K562 (cell line): Measurements from ENCODE around the gene NOM1. TPM values are rescaled to one million over a fixed set of nuclear protein-coding genes. Genes with fewer than 3 reads are reported as not detected.

Experiments used
- CREM ChIP-seq: IDR thresholded peaks from 2 replicates; pipeline ENCODE4 v1.6.1; 2014; ENCODE audit warnings: antibody characterized with exemption, low read depth
- KDM5B ChIP-seq: fragments of 200-600 bp; sonication (generic); IDR thresholded peaks from 2 replicates; pipeline ENCODE4 v1.6.1; 2012; ENCODE audit warnings: low read depth, mild to moderate bottlenecking, moderate library complexity, low read length, control low read depth, inconsistent platforms; ENCODE audit not compliant: insufficient replicate concordance
- MAFK ChIP-seq: IDR thresholded peaks from 2 replicates; pipeline ENCODE4 v1.6.1; 2011; ENCODE audit warnings: low read length, improper control_type of control experiment
- MAZ ChIP-seq, 2 experiments: fragments of 450-650 bp in 1 of 2; sonication (generic) in 1 of 2; formaldehyde crosslinking; IDR thresholded peaks in 1 of 2; conservative IDR thresholded peaks in 1 of 2; 2 replicates each; pipeline versions ENCODE4 v1.4.0 to v1.5.0; 2020; ENCODE audit warnings: mild to moderate bottlenecking in 1 of 2, missing genetic modification reagents in 1 of 2
- MXD1 ChIP-seq: fragments of 250-450 bp; sonication (Bioruptor Pico); IDR thresholded peaks from 2 replicates; pipeline ENCODE4 v1.8.0; 2021; ENCODE audit warnings: borderline replicate concordance, mild to moderate bottlenecking, moderate library complexity; ENCODE audit not compliant: poor library complexity, severe bottlenecking
- RUNX1 ChIP-seq: sonication (generic); IDR thresholded peaks from 2 replicates; pipeline ENCODE4 v1.6.1; 2016; ENCODE audit warnings: antibody characterized with exemption, low read depth
- SMAD1 ChIP-seq: fragments of 150-350 bp; IDR thresholded peaks from 2 replicates; pipeline ENCODE4 v1.6.1; 2014; ENCODE audit warnings: low read length, low read depth; ENCODE audit not compliant: partially characterized antibody
- SMARCA4 ChIP-seq: fragments of 450-650 bp; IDR thresholded peaks from 2 replicates; pipeline ENCODE4 v1.6.1; 2016
- SOX6 ChIP-seq: fragments of 450-650 bp; IDR thresholded peaks from 2 replicates; pipeline ENCODE4 v1.6.1; 2014; ENCODE audit warnings: mild to moderate bottlenecking
- TAF9B ChIP-seq: fragments of 450-650 bp; IDR thresholded peaks from 2 replicates; pipeline ENCODE4 v1.6.1; 2018; ENCODE audit warnings: mild to moderate bottlenecking; ENCODE audit not compliant: partially characterized antibody
- TBL1XR1 ChIP-seq, 2 experiments: IDR thresholded peaks; 2 replicates each; pipeline ENCODE4 v1.6.1; 2012; ENCODE audit warnings: improper control_type of control experiment in 2 of 2, low read length in 2 of 2, mild to moderate bottlenecking in 1 of 2
- ZNF146 ChIP-seq: IDR thresholded peaks from one replicate; pipeline ENCODE4 v1.6.1; 2018; ENCODE audit warnings: missing compliant biosample characterization; ENCODE audit not compliant: unreplicated experiment
- ZNF316 ChIP-seq: fragments of 450-650 bp; IDR thresholded peaks from 2 replicates; pipeline ENCODE4 v1.6.1; 2016
- ZNF639 ChIP-seq, 2 experiments: fragments of 200-800 bp in 1 of 2; sonication (Bioruptor generic) in 1 of 2; sonication (generic) in 1 of 2; formaldehyde crosslinking in 1 of 2; IDR thresholded peaks in 1 of 2; conservative IDR thresholded peaks in 1 of 2; 2 replicates each; pipeline versions ENCODE4 v1.5.0 to v1.6.1; 2016 to 2020; ENCODE audit warnings: missing compliant biosample characterization in 1 of 2, missing genetic modification characterization in 1 of 2, missing genetic modification reagents in 1 of 2
- ZNF655 ChIP-seq: fragments of 250-450 bp; sonication (Bioruptor Pico); IDR thresholded peaks from 2 replicates; pipeline ENCODE4 v1.5.0; 2021
- polyA plus RNA-seq, 8 experiments: library from polyadenylated mRNA; depleted of rRNA in 4 of 8; stranded (reverse) in 5 of 8; unstranded in 3 of 8; fragments of >200 nt; fragmentation: Nextera tagmentation in 2 of 8; fragmentation: Illumina TruSeq in 1 of 8; extraction: Ambion mirVana in 2 of 8; extraction: Trizol in 1 of 8; gene quantifications; 2 replicates each; pipeline versions ENCODE4 v1.2.1 to v1.2.3, GENCODE V29; 2011 to 2014; ENCODE audit warnings: inconsistent platforms in 1 of 8, missing spikeins in 1 of 8
- total RNA-seq, 7 experiments: library from RNA; depleted of rRNA in 6 of 7; stranded (reverse); fragments of >200 nt in 6 of 7; fragmentation: Illumina TruSeq in 2 of 7; extraction: Trizol in 2 of 7; gene quantifications; 2 replicates each; pipeline versions ENCODE4 v1.2.1 to v1.2.3, GENCODE V29; 2011 to 2021; ENCODE audit warnings: low replicate concordance in 1 of 7
- TF ChIP-seq, protein P1 (sequence below): fragments of 450-650 bp; IDR thresholded peaks from 2 replicates; pipeline ENCODE4 v1.6.1; 2016; ENCODE audit warnings: borderline replicate concordance
- TF ChIP-seq, protein P2 (sequence below): fragments of 450-650 bp; conservative IDR thresholded peaks from 2 replicates; pipeline ENCODE4 v1.6.1; 2016; ENCODE audit warnings: missing genetic modification characterization, low read depth, mild to moderate bottlenecking, control low read depth, missing compliant biosample characterization
- TF ChIP-seq, protein P3 (sequence below): fragments of 250-450 bp; sonication (Bioruptor Pico); IDR thresholded peaks from 2 replicates; pipeline ENCODE4 v1.8.0; 2021; ENCODE audit warnings: mild to moderate bottlenecking, moderate library complexity

Gene NOM1
- total and polyA plus RNA-seq, 9 of the 15 experiments (the other 6 are each of a cell fraction or from before 2014, with no cell fraction given): 6.8 to 47.3 (median 37.4) TPM

DNA sequence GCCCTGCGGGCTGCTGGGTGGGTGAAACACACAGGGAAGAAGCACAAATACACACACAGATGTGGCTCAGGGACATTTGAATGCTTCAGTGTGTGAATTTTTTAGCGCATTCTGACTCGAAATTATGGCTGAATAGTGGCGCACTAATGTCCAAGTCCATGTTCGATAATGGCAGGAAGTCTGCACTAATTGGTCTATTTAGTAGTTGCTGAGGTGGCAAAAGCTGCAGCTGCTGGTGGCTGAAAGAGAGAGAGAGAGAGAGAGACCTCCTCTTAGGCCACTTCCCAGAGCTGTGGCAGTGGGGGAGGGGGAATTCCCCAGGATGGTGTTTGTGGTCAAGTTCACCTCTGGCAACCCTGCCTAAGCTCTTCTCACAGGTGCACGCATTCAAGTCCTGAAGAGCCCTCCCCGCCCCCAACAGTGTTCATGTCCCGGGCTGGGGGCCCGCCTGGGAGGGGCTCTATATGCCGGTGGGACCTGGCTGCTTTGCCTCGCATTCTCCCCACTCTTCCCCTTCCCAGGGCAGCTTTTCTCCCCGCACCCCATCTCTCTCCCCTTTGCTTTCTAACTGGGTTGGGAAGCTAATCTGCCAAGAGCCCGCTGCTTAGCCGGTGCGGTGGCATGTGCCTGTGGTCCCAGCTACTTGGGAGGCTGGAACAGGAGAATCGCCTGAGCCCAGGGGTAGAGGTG is 67.0 kb downstream of the NOM1 start (continued):
- TF ChIP-seq CREM (no peak), TBL1XR1 (IDR thresholded peaks at IDR 0.05; ENCODE audit: low read length in 2 of 2) (no peak), RUNX1 (no peak), KDM5B (no peak), ZNF146 (CRISPR knock-in tag) (no peak), MAZ (CRISPR knock-in tag; conservative IDR thresholded peaks at IDR 0.05 in 1 of 2, IDR thresholded peaks at IDR 0.05 in 1 of 2) (no peak), SMAD1 (no peak), MXD1 (CRISPR knock-in tag) (no peak), ZNF655 (CRISPR knock-in tag) (no peak), SMARCA4 (no peak), TAF9B (no peak), ZNF316 (peak; percentile 79), ZNF639 (CRISPR knock-in tag; conservative IDR thresholded peaks at IDR 0.05 in 1 of 2, IDR thresholded peaks at IDR 0.05 in 1 of 2) (no peak), MAFK (peak; percentile 35; the same call in 1 of the 2 replicates), SOX6 (no peak)
- TF ChIP-seq, protein P1, sequence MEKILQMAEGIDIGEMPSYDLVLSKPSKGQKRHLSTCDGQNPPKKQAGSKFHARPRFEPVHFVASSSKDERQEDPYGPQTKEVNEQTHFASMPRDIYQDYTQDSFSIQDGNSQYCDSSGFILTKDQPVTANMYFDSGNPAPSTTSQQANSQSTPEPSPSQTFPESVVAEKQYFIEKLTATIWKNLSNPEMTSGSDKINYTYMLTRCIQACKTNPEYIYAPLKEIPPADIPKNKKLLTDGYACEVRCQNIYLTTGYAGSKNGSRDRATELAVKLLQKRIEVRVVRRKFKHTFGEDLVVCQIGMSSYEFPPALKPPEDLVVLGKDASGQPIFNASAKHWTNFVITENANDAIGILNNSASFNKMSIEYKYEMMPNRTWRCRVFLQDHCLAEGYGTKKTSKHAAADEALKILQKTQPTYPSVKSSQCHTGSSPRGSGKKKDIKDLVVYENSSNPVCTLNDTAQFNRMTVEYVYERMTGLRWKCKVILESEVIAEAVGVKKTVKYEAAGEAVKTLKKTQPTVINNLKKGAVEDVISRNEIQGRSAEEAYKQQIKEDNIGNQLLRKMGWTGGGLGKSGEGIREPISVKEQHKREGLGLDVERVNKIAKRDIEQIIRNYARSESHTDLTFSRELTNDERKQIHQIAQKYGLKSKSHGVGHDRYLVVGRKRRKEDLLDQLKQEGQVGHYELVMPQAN: no peak
- TF ChIP-seq, protein P2, sequence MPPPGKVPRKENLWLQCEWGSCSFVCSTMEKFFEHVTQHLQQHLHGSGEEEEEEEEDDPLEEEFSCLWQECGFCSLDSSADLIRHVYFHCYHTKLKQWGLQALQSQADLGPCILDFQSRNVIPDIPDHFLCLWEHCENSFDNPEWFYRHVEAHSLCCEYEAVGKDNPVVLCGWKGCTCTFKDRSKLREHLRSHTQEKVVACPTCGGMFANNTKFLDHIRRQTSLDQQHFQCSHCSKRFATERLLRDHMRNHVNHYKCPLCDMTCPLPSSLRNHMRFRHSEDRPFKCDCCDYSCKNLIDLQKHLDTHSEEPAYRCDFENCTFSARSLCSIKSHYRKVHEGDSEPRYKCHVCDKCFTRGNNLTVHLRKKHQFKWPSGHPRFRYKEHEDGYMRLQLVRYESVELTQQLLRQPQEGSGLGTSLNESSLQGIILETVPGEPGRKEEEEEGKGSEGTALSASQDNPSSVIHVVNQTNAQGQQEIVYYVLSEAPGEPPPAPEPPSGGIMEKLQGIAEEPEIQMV: no peak
- TF ChIP-seq, protein P3, sequence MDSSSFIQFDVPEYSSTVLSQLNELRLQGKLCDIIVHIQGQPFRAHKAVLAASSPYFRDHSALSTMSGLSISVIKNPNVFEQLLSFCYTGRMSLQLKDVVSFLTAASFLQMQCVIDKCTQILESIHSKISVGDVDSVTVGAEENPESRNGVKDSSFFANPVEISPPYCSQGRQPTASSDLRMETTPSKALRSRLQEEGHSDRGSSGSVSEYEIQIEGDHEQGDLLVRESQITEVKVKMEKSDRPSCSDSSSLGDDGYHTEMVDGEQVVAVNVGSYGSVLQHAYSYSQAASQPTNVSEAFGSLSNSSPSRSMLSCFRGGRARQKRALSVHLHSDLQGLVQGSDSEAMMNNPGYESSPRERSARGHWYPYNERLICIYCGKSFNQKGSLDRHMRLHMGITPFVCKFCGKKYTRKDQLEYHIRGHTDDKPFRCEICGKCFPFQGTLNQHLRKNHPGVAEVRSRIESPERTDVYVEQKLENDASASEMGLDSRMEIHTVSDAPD (CRISPR knock-in tag): no peak
